Loucy (cell line): Measurements from ENCODE around the gene ECHS1.

Experiments used
- CTCF ChIP-seq: fragments of 200-600 bp; sonication (generic); conservative IDR thresholded peaks from 2 replicates; pipeline ENCODE4 v1.5.1; 2014; ENCODE audit warnings: mild to moderate bottlenecking, antibody characterized with exemption, low read length
- EZH2phosphoT487 ChIP-seq: fragments of 200-600 bp; IDR thresholded peaks from 2 replicates; pipeline ENCODE4 v1.6.1; 2018; ENCODE audit warnings: antibody characterized with exemption, mild to moderate bottlenecking, moderate library complexity, borderline replicate concordance

GRCh38 chr10:133368153-133368552 is 5.0 kb downstream of the ECHS1 start:
- TF ChIP-seq CTCF = no peak
- TF ChIP-seq EZH2phosphoT487 = no peak
